ENCODE measurements around the gene USP31.
A peak's percentile ranks its signal among the peaks of the same experiment; 100 is the strongest.

USP31 gene

DNA sequence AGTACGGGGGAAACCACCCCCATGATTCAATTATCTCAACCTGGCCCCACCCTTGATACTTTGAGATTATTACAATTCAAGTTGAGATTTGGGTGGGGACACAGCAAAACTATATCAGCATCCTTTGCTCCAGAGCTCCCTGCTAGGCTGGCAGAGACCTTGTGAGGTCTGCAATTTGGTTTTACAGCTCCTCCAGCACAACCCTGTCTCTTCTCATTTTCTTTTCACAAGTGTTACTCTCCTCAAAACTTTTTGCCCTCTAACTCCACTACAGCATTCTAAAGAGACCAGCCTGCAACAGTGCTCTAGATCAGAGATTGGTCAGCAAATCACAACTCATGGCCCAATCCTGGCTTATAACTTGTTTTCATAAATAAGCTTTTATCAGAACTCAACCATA lies 114.0 kb downstream of the USP31 start:
- DNase-seq (ENCODE audit: insufficient read length, low spot score) = no peak
- FAIRE-seq = no peak
- TF ChIP-seq POLR2A (IDR thresholded peaks at IDR 0.05; ENCODE audit: low read depth, low read length) = no peak

DNA sequence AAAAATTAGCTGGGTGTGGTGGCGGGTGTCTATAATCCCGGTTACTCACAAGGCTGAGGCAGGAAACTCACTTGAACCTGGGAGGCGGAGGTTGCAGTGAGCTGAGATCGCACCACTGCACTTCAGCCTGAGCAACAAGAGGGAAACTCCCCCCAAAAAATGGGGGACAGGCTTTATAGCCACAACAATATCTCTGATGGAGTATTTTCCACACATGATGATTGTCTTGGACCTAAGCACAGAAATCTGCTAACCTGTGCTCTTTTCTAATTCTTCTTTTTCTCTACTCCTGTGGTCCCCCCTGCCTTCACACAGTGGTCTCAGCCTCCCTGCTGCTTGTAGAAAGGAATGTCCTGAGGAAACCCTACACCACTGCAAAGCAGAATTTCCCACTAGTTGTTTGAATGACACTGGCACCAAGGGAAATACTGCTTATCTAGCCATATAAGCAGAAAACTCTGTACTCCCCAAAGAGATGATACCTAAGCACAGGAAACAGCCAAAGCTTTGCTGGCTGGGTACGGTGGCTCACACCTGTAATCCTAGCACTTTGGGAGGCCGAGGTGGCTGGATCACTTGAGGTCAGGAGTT lies 117.6 kb downstream of the USP31 start:
- FAIRE-seq = no peak
- TF ChIP-seq POLR2A (IDR thresholded peaks at IDR 0.05; ENCODE audit: low read depth, low read length) = no peak
- no peak for DNase-seq (ENCODE audit: insufficient read length, low spot score)

DNA sequence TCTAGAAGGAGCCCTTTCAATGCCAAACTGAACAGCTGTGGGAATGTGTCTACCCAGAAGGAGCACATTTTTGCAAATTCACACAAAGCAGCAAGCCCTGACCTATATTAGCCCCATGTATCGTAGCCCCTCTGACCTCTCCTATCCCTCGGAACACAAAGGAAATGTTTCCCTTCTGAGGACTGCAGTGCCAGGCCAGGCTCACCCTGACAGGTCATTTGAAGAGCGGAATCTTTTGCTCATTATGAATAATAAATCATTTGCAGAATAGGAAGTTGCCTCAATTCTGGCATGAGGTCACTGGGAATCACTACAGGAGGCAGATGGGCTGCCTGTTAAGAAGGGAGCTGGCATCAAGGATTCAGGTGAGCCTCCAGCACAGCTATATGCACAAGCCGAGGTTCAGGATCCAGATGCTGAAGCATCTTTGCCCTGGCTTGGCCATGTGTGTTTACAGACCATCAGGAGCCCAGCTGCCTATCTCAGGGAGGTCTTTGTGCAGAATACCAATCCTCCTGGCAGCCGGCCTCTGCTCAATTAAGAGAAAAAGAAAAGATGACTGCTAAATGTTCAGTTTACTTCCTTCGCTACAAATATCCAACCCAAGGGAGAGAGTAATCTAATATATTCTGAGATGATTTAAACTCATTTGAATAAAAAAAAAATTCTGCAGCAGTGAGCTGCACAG lies 119.4 kb downstream of the USP31 start:
- no peak for TF ChIP-seq POLR2A (IDR thresholded peaks at IDR 0.05; ENCODE audit: low read depth, low read length)
- FAIRE-seq (no peak), DNase-seq (ENCODE audit: insufficient read length, low spot score) (no peak)

DNA sequence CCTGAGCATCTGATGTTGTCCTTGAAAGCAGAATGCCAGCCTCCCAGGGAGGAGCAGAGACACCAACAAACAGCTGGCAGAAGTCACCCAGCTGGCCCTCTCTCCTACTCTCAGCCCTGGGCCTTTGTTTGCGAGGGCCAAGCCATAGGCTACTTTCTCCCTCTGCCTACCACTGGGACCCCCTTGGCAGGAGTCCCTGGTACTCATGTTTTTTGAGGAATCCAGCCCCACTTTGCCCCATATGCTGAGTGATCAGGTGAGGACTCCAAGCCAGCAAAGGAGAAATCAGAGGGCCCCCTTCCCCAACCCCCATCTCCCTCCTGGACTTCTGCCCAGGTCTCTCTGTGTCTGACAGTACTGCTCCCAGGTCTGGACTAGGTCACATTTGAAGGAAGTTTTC lies 121.9 kb downstream of the USP31 start:
- no peak for FAIRE-seq
- DNase-seq (ENCODE audit: insufficient read length, low spot score) = no peak
- TF ChIP-seq POLR2A (IDR thresholded peaks at IDR 0.05; ENCODE audit: low read depth, low read length) = no peak

DNA sequence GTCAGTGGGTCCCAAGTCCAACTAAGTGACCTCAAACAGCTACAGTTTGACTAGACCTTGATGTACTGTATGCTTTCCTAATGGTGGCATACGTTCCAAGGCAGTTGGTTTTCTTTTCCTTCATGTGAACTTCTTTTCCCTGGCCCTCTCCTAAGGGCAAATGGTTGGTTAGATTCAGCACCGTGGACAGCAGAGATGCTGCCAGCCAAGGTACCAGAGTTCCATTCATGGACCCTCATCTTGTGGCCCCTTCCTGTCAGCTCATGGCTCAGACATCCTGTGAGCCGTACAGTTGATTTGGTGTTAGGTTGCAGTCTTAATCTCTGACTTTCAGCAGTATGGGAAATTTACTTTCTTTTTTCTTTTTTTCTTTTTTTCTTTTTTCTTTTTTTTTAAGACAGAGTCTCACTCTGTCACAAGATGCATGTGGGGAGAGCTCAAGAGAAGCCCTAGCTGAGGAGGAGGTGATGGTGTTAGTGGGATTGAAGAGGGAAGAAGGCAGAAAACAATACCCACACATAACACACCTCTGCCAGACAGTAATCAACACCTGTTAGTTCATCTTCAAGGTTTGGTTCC lies 122.4 kb downstream of the USP31 start:
- no peak for TF ChIP-seq POLR2A (IDR thresholded peaks at IDR 0.05; ENCODE audit: low read depth, low read length)
- no peak for FAIRE-seq
- peak; percentile 7 for DNase-seq (ENCODE audit: insufficient read length, low spot score)

DNA sequence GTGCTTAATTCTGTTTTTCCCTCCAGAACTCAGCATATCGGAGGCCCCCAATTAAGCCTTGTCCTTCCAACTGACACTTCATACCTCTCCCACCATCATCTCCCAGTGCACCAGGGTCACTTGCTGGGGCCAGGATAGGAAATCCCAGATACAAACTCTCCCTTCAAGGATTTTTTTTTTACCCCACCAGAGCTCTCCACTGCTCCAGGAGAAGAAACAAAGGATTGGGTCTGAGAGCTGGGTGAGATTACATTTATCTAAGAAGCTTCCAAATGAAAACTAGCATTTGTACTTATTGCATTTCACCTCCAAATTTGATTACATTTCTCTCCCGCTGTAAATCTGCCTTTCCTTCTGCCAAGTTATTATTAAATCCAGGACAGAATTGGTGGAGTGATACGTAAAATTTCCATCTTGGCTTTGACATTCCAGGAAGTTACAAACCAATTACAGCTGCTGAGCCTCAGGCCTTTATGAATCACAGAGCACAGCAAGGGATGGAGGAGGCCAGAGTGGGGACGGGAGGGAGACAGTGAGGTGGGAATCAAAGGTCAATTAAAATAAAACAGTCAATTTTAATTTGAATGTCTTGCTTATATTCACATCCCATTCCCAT lies 123.5 kb downstream of the USP31 start:
- DNase-seq (ENCODE audit: insufficient read length, low spot score) = no peak
- FAIRE-seq = no peak
- no peak for TF ChIP-seq POLR2A (IDR thresholded peaks at IDR 0.05; ENCODE audit: low read depth, low read length)

DNA sequence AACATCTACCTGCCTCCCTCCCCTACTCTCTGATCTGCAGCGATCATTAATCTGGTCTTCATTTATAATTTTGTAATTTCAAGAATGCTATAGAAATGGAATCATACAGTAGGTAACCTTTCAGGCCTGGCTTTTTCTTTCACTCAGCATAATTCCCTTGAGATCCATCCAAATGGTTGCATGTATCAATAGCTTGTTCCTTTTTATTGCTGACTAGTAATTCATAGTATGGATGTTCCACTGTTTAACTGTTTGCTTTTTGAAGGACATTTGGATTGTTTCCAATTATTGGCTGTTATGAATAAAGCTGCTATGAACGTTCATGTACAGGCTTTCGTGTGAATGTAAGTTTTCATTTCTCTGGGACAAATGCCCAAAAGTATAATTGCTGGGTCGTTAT lies 125.2 kb downstream of the USP31 start:
- no peak for DNase-seq (ENCODE audit: insufficient read length, low spot score)
- no peak for FAIRE-seq
- TF ChIP-seq POLR2A (IDR thresholded peaks at IDR 0.05; ENCODE audit: low read depth, low read length) = no peak

DNA sequence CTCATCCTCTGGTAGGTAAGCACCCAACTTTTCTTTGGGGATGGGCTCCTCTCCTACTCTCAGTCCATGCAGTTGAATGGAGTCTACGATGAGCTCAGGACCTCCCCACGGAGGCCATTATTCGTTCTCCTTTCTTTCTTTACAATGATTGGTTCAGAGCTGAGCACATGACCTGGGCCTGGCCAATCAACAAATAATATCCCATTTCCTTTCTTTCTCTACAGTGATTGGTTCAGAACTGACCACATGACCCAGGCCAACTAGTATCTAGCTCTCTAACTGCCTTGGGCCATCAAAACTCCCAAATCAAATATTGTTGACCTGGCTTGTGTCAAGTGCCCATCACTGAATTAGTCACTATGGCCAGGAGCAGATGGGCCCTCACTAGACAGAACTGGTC lies 129.2 kb downstream of the USP31 start:
- no peak for TF ChIP-seq POLR2A (IDR thresholded peaks at IDR 0.05; ENCODE audit: low read depth, low read length)
- DNase-seq (ENCODE audit: insufficient read length, low spot score) (peak; percentile 18), FAIRE-seq (no peak)

DNA sequence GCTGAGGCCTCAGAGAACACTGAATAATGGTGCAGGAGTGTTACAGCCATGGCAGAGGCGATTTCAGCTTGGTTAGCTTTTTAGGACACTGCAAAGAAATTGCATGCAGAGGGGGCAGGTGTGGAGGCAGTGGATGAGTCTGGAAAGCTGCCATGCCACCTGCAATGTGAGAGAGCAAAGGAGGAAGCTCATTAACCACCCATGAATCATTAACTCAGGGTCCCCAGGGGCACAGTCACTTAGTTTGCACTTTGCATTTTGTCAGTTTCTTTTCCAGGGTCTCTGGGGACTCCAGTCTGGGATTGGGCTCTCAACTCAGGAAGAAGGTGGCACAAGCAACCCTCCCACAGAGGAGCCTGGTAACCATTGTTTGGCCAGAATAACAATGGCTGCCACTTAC lies 132.9 kb downstream of the USP31 start:
- FAIRE-seq (no peak), DNase-seq (ENCODE audit: insufficient read length, low spot score) (no peak)
- no peak for TF ChIP-seq POLR2A (IDR thresholded peaks at IDR 0.05; ENCODE audit: low read depth, low read length)

DNA sequence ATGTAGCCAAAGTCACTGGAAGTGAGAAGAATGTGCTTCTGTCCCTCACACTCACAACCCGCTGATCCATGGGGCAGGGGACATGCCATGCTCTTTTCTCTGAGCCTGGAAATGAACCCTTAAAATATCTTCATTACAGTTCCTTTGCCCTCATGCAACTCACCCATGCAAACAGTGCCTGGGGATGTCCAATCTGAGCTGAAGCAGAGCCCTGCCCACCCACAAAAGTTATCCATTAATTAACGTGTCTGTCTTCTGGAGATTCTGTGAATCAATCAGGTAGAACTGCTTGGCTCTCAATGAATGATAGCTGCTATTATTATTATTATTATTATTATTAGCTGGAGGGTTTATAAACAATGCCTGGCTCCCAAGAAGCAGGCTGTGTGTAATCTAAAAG lies 133.7 kb downstream of the USP31 start:
- FAIRE-seq (no peak), DNase-seq (ENCODE audit: insufficient read length, low spot score) (no peak)
- TF ChIP-seq POLR2A (IDR thresholded peaks at IDR 0.05; ENCODE audit: low read depth, low read length) = no peak

DNA sequence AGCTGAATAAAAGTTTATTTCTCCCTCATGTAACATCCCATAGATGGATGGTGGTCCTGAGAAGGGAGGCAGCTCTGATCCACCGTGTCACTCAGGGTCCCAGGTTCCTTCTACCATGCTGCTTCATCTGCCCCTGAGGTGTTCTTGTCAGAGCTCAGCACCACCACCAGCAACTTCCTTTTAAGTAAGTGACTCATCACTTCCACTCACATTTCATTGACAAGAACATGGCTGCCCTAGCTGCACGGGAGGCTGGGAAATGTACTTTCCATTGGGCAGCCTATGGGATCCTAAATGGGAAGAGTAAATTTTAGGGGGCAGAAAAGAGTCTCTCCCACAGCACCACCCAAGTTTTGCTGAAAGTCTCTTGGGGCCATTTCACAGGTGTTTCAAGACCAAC lies 134.7 kb downstream of the USP31 start:
- FAIRE-seq (no peak), DNase-seq (ENCODE audit: insufficient read length, low spot score) (no peak)
- no peak for TF ChIP-seq POLR2A (IDR thresholded peaks at IDR 0.05; ENCODE audit: low read depth, low read length)

Data from H54 (cell line).